ENCODE measurements around the gene CCT3.

CCT3 gene

GRCh38 chr1:156319664-156320063 is 18.4 kb downstream of the CCT3 start:
- no peak for DNase-seq

GRCh38 chr1:156316909-156317308 is 21.2 kb downstream of the CCT3 start:
- no peak for DNase-seq

GRCh38 chr1:156310962-156311361 is 27.1 kb downstream of the CCT3 start:
- no peak for DNase-seq

DNA sequence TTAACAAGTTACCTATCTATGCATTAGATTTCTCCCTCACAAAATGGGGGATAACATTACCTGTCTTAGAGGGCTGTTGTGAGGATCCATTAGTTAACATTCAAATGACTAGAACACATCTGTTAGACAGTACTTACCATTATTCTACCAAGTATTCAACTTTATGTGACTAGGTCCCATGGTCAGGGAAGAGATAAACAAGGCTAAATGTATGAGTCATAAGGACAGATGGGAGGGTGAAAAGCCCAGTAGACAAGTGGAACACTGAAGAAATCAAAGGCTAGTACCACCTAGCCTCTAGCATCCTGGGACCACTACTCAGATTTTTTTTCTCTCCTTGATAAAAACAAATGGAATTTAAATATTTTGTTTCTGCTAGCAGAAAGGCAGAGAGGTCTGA is 30.0 kb downstream of the CCT3 start:
- DNase-seq, result no peak

DNA sequence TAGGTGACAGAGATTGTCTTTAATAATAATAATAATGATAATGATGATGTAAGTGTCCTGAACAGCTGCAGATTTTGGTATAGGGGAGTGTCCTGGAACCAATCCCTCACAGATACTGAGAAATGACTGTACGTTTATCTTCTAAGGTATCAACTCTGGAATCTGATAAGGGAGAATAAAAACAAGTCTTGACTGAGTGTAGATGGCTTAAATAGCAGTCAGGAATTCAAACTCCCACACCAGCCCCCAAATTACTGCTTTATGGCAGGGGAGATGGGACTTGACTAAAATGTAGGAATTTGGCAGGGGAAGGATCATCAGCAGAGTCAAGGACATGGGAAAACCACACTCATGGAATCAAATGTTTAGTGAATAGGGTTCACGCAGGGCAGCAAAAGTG is 32.9 kb downstream of the CCT3 start:
- no peak for DNase-seq

DNA sequence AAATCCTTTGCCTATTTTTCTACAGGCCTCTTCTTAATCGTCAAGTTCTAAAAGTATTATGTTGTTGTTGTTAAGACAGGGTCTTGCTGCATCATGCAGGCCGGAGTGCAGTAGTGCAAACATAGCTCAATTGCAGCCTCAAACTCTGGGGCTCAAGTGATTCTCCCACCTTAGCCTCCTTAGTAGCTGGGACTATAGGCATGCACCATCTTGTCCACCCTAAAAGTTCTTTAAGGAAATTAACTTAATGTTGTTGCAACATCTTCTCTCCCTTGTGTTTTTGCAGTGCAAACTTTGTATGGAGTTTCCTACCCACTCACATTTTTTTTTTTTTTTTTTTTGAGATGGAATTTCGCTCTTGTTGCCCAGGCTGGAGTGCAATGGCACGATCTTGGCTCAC is 34.9 kb downstream of the CCT3 start:
- DNase-seq, result no peak

GRCh38 chr1:156298852-156299357 is 39.2 kb downstream of the CCT3 start, which contains the start of gene VHLL:
TSS of gene VHLL (minus strand) at chr1:156299307. CDS start at chr1:156299189, 118 bp downstream.
- no peak for DNase-seq

DNA sequence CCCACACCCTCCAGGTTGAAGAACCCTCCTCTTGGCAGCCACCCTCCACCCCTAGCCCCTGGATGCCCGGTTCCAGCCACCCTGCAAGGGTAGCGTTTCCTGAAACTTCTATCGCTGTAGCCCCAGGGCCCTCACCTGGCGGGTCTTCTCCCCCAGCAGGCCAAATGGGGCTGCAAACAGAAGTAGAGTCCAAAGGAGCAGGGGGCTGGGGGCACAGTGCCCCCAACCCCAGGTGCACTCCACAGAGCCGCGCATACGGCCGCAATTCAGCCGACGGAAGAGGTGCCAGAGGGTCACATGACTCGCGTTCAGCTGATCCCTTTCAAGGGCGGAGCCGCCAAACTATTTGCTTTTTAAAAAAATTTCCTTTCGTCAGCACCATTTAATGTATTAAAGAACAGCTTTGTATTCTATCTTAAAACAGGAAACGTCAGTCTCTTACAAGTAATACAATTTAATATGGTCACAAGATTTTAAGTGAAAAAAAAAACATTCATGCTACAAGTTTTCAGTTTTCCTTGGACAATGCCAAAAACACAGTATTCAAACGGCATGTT is 42.6 kb downstream of the CCT3 start, which contains the start of gene GLMP:
GLMP (minus strand) TSS at position 289 of the 557 bp plus-strand sequence; CDS start at position 255, 34 bp downstream.
- DNase-seq, result peak; percentile 44

DNA sequence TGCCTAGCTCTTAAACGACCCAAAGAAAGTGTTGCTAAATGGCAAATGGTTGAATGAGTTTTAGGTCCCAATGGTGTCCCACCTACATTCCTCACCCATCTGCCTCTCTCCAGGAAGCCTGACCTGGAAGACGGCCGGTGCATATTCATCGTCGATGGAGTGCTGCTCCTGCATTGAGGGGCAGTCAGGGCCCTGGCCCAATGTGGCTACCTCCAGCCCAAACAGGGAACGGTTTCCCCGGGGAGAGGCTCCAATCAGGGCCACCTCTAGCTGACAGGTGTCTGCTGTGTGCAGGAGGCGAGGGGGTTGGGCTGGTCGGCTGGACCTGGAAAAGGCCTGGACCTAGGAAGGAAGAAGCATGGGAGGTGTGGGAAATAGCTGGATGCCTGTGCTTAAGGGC is 44.2 kb downstream of the CCT3 start:
- no peak for DNase-seq

- DNase-seq, result no peak
These were observed 45.0 kb downstream of the CCT3 start for GRCh38 chr1:156293098-156293434.

GRCh38 chr1:156291226-156292061 is 46.6 kb downstream of the CCT3 start:
- DNase-seq, result peak; percentile 64

GRCh38 chr1:156289857-156290256 is 48.2 kb downstream of the CCT3 start:
- no peak for DNase-seq

- no peak for DNase-seq
These were observed 52.0 kb downstream of the CCT3 start for GRCh38 chr1:156286061-156286460.

DNA sequence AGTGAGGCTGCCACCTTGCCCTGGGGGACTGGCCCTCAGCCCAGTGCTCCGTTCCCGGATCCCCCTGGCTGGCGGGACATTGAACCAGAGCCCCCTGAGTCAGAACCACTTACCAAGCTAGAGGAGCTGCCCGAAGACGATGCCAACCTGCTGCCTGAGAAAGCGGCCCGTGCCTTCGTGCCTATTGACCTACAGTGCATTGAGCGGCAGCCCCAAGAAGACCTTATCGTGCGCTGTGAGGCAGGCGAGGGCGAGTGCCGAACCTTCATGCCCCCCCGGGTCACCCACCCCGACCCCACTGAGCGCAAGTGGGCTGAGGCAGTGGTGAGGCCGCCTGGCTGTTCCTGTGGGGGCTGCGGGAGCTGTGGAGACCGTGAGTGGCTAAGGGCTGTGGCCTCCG is 52.7 kb downstream of the CCT3 start:
- no peak for DNase-seq

GRCh38 chr1:156284757-156285156 is 53.3 kb downstream of the CCT3 start:
- no peak for DNase-seq

GRCh38 chr1:156284112-156284511 is 54.0 kb downstream of the CCT3 start, which contains the start of gene TMEM79:
TSS of gene TMEM79 (plus strand) at chr1:156284325. CDS start at chr1:156285227, 902 bp downstream.
- DNase-seq, result no peak

- DNase-seq, result no peak
These were observed 54.6 kb downstream of the CCT3 start for GRCh38 chr1:156283521-156283920.

DNA sequence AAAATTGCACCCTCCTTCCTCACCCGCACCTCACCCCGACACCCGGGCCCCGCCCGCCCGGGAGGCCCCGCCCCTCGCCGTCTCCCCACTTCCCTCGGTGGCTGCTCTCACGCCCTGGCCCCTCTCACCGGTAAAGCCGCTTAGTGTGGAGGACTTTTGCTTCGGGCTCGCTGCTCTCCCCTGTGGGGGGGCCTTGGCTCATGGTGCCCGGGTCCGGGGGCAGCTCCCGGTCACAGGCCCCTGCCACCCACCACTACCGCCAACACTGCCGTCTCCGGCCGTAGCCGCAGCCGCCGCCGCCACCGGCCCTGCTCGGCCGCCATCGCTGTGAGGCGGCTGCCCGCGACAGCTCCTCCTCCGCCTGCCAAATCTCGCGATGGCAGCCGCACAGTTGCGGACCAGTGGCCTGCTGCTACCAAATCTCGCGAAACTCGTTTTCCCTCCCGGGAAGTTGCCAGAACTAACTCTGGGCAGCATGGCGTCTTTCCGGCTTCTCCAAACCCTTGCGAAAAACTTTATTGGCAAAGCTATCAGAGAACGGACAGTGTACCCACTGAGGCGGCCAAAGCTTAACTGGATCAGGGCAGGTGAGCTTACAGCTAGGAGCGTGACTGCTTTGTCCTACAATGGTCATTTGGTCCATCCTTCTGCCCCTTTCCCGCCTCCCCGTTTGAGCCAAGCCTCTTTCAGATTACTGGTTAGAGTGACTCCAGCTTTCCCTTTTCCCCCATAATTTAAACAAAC is 55.4 kb downstream of the CCT3 start, which contains the start of gene SMG5:
SMG5 (minus strand) TSS at position 347 of the 744 bp plus-strand sequence; CDS start at position 202, 145 bp downstream.
- peak; percentile 97 for DNase-seq

- DNase-seq, result no peak
These were observed 56.2 kb downstream of the CCT3 start for GRCh38 chr1:156281693-156282478.

- no peak for DNase-seq
These were observed 56.8 kb downstream of the CCT3 start for GRCh38 chr1:156281281-156281680.

- DNase-seq, result no peak
These were observed 58.3 kb downstream of the CCT3 start for GRCh38 chr1:156279837-156280236.

- no peak for DNase-seq
These were observed 61.1 kb downstream of the CCT3 start for GRCh38 chr1:156276966-156277381.
